ENCODE data around the gene PGM2.

GRCh38 chr4:37890801-37891259, 64.3 kb downstream of the PGM2 start, which contains the start of gene TBC1D1:
- no peak for TF ChIP-seq CTCF (IDR thresholded peaks at IDR 0.05)
- no peak for TF ChIP-seq ZFX (IDR thresholded peaks at IDR 0.05; ENCODE audit: borderline replicate concordance)

Measured in 22Rv1 (cell line).